Measurements from ENCODE around the gene SOX5.
"Not testable (repeated sequence)": the region's sequence is repeated elsewhere in the genome, so short reads cannot be mapped to it uniquely, and the experiment has no call there.

SOX5 gene

DNA sequence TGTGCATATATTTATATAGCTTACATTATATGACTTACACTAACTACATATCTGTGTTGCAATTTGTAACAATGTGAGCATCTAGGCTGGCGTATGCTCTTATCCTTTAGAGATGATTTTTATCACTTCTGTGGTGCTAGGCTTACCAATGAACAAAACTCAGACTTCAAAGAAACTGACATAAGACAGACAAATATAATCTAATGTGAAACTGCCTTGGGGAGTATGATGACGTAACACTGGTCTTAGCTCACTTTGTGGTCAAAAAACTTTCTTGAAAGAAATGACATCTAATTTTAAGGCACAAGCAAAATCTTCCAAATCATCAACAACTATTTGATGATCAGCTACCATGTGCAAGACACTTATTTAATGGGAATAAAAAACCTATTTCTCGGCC, 50.0 kb downstream of the SOX5 start:
- DNase-seq: peak; percentile 33

- no peak for DNase-seq
Measured at GRCh38 chr12:23898121-23898520, 51.3 kb downstream of the SOX5 start.

DNA sequence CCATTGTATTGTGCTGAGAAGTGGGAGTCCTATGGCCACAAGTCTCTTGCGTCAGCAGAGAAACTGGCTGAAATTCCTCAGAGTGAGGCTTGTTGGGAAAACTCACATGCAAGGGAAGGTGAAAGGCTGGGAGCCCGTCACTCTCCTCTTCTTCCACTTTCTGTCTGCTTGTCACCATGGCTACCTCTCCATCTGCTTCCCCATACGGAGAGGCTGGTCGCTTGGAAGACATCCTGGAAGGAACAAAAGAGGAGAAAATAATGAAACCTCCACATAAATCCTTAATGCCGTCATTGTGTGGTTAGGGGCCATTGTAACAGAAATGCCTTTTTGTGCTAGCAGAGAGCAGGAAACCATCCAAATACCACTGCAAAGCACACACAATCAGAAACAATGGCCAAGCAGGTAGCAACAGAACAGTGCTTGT, 53.7 kb downstream of the SOX5 start:
- no peak for DNase-seq

DNA sequence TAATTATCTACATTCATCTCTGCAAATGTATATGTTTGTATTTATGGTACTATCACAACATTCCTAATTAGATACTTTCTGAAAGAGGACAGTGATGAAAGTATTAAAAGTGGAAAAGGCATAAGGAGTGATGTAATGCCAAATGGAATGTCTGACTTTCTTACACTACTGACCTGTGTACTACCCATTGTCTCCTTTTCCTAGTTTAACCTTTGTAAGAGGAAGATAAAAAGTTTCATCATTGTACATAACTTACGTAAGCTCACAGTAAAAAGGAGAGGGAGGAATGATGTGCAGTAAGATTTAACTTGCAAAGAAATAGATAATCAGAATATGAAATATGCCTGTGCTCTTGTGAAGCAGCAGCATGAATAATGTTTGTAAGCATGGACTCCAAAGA, 55.9 kb downstream of the SOX5 start:
- no peak for DNase-seq

- DNase-seq: peak; percentile 59
Measured at GRCh38 chr12:23891115-23891514, 58.4 kb downstream of the SOX5 start.

- no peak for DNase-seq
Measured at GRCh38 chr12:23889069-23889440, 60.4 kb downstream of the SOX5 start.

DNA sequence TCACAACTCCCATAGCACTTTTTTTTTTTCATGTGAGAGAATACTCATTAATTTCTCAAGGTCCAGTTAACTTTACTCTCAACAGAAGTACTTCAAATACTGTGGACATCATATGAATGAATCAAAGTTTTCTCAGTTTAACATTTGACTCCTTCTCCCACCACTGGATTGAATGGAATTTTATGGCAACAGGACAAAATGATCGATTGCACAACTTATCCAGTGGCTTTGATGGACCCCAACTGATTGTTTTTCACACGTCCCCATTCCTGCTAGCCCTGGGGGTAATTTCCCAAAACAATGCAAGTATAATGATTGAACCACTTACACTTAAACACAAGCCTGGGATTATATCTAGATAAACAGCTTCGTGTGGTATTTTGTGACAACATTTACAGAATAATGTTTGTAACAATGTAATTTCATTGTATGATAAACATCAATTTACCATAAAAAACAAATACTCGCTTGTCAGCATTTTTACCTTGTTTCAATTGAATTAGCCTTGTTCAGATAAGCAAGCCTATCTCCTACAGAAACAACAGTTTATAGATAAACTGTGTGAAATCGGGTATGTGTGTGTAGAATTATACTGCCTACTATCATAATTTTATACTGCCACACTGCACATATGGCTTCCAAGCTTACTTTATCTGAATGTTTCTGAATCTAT, 60.9 kb downstream of the SOX5 start:
- no peak for DNase-seq

DNA sequence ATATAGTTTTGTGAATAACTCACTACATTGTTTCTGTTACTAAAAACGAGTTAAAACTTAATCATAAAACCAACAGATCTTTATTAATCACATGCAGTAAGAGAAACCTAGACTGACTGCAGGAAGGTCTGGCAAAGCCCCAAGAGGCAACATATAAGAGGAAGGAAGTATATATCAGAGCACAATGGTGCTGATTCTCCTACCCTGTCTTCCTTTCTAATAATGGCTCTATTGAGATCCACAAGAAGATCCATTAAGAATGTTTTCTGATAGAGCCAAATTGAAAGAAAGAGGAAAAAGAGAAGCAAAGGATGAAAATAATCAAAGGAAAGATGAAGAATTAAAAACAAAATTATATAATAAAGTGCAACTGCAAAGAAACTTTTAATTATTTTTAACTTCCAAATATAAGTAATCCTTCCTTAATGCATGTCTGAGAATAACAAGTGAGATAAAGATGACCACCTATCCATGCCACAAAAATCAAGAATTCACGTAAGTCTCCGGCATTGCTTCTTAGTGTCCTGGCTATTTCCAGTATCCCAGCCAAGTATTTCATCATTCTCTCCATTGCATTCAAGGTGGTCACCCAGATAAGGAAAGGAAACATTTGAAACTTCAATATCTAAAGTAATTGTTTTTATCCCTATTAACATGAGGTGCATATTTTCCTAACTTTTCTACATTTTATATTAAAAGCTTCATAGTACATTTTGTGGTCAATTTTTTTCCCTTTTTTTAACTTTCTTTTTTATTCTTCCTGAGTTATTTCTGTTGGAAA, 62.2 kb downstream of the SOX5 start:
- no peak for DNase-seq

DNA sequence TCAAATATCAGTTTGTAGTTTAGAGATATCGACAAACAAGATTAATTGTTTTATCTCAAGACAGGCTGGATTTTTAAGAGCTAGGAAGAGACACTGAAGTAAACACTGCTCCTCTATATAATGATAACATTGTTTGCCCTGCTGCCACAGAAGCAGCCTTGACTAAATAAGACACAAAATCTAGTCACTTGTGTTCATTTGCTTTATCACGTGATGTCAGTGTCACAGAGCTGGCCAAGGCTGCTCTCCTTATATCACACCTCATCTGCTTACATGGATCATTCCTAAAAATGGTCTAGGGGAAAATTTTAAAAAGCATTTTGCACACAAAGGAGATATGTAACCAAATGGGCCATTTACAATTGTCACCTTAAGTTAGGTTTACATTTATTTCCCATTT, 64.1 kb downstream of the SOX5 start:
- DNase-seq: no peak

DNA sequence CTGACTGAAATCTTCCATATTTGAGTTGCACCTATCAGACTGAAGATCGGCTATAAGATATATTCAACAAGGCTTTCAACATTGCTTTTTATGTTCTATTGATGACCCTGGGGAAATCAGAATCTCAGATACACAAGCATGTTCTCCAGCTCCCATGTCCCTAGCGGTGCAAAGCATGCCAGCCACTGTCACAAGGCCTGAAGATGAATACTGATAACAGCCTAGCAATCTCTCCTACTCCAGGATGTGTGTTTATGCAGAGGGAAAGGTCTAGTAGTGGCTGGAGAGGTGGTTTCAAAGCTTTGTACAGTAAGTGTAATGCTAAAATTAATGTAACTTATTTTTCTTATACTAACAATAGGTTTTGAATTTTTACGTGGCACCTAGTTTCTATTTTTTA, 64.6 kb downstream of the SOX5 start:
- DNase-seq: no peak

GRCh38 chr12:23880988-23881387, 68.5 kb downstream of the SOX5 start:
- DNase-seq: no peak

- not testable (repeated sequence) for DNase-seq
Measured at GRCh38 chr12:23876618-23877017, 72.9 kb downstream of the SOX5 start.

- DNase-seq: no peak
Measured at GRCh38 chr12:23867794-23868193, 81.7 kb downstream of the SOX5 start.

- DNase-seq: no peak
Measured at GRCh38 chr12:23862701-23863100, 86.8 kb downstream of the SOX5 start.

- DNase-seq: no peak
Measured at GRCh38 chr12:23860019-23860418, 89.5 kb downstream of the SOX5 start.

DNA sequence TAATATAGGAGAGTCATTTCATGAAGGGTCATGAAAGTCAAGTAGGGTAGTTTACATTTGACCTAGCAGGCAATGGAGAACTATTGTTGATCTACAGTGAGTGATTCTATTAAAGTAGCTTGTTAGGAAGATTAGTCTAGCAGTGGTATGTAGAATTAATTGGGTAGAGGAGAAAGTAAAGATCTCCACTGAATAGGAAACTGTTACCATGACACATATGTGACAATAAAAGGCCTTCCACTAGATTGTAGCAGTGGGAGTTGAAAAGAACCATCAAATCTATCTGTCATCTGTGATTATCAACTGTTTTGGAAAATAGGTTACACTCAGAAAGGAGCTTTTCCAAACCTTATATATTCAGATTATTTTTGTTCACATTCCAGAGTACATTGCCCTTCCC, 92.3 kb downstream of the SOX5 start:
- DNase-seq: no peak

DNA sequence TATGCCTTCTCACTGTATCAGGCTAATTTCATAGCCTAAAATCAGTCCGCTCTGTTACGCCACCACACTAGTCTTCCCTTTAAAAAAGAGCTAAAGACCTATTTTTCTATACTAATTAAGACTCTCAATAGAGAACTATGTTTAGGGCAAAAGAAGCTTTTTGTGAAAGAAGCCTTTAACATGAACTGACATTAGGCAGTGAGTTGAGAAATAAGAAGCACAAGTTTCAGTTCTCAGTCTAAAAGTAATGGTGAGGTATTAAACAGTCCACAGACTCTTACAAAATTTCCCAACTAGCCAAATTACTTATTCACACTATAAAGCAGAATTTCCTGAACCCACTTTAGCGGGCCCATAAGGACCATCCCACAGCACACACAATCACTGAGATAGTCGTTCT, 93.7 kb downstream of the SOX5 start:
- DNase-seq: peak; percentile 75

GRCh38 chr12:23854598-23854997, 94.9 kb downstream of the SOX5 start:
- no peak for DNase-seq

GRCh38 chr12:23853640-23854039, 95.8 kb downstream of the SOX5 start:
- DNase-seq: no peak

- no peak for DNase-seq
Measured at GRCh38 chr12:23851602-23852001, 97.9 kb downstream of the SOX5 start.

DNA sequence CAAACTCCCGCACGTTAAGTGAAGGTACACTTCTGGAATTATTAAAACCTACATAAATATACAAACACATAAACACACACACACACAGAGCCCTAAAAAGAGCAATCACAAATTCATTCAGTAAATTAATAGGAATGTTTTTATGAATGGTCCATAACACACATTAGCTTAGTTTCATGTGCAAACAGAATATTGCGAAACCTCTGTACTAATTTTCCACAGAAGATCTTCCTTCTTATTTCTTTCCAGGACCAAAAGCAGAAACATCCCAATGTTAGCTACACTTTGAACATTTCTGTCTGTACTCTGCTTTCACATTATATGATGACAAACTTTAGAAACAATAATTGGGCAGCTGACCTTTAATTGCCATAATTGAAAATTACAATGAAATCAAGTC, 101.6 kb downstream of the SOX5 start:
- DNase-seq: no peak

GRCh38 chr12:23843958-23844357, 105.5 kb downstream of the SOX5 start:
- no peak for DNase-seq

DNA sequence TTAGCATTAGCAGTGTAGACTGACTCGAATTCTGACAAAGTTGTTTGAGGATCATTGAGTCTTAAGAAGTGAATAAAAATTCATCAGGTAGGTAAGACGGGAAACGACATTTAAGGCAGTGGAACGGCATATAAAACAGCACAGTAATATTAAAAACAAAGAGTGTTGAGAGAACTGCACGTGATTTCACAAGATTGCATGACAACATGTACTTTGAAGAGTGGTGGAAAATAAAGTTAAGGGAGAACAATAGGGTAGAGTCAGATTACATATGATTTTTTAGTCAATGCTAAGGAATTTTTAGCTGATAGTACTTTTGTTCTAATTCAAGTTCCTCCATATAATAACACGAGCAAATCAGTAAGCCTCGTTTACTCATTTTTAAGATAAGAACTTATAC, 115.4 kb downstream of the SOX5 start:
- DNase-seq: no peak

DNA sequence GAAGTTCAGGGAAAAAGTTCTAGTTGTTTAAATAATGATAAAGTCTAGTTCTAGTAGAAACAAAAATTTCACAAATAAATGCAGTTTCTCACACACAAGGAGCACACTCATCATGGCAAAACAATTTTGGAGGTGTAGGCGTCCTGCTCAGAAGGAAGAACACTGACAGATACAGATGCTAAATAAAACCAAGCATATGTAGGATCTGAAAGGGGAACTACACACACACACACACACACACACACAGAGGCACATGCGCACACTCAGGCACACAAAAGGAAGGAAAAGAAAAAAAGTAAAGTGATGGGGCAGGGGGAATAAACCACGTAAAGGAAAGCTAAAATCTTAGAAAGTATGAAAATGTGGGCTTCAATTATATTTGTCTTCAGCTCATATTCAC, 117.7 kb downstream of the SOX5 start:
- peak; percentile 37 for DNase-seq

DNA sequence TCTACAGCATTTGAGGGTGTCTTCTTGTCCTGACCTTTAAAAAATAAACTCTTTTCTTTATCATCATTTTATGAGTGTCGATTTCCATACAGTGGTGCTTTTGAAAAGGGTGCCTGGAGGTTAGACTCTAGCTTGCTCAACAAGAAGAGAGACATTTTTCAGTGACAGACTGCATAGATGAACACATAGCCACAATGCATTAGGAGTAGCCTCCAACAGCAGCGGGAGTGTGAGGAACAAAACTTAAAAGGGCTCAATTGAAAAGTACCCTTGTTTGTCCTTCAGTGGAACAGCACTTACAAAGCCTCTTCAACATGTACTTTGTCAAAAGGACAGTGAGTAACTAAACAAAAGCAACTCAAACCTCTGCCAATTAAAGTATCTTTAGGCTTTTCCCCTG, 119.3 kb downstream of the SOX5 start:
- DNase-seq: no peak

Data from MV-4-11 (cell line).